DND-41 (cell line): ENCODE results near the gene VWF.

ENCODE experiments used
- ATAC-seq: fragments of 200-7000 bp; cut with Tn5 transposase; 3 replicates; pipeline ENCODE4 v1.9.1; 2021; ENCODE audit warnings: low read depth; ENCODE audit not compliant: insufficient read depth
- DNase-seq: peaks from one replicate; pipeline ENCODE4 v3.0.0-alpha.2; 2020
- H2AFZ ChIP-seq: 2 replicates; pipeline ENCODE4 v1.6.0; 2012; ENCODE audit warnings: low read depth, low read length
- H3K27ac ChIP-seq: 2 replicates; pipeline ENCODE4 v1.5.1; 2012; ENCODE audit warnings: low read length, inconsistent platforms
- H3K27me3 ChIP-seq: fragments of 200-600 bp; sonication (generic); 2 replicates; pipeline ENCODE4 v1.6.0; 2012; ENCODE audit warnings: low read length, mild to moderate bottlenecking, inconsistent platforms; ENCODE audit not compliant: insufficient read depth, poor library complexity
- H3K36me3 ChIP-seq: 2 replicates; pipeline ENCODE4 v1.5.1; 2012; ENCODE audit warnings: low read length, inconsistent platforms; ENCODE audit not compliant: insufficient read depth
- H3K4me1 ChIP-seq: 2 replicates; pipeline ENCODE4 v1.5.1; 2012; ENCODE audit warnings: mild to moderate bottlenecking, low read length; ENCODE audit not compliant: insufficient read depth
- H3K4me2 ChIP-seq: 2 replicates; pipeline ENCODE4 v1.6.0; 2012; ENCODE audit warnings: mild to moderate bottlenecking, moderate library complexity, low read length, inconsistent platforms; ENCODE audit not compliant: insufficient read depth
- H3K4me3 ChIP-seq, 2 experiments: fragments of 200-600 bp in 1 of 2; shearing (Covaris generic) in 1 of 2; 2 replicates each; pipeline ENCODE4 v1.5.1; 2012 to 2016; ENCODE audit warnings: inconsistent platforms in 2 of 2, low read length in 2 of 2, mild to moderate bottlenecking in 2 of 2, low read depth in 1 of 2, moderate library complexity in 1 of 2
- H3K79me2 ChIP-seq: 2 replicates; pipeline ENCODE4 v1.6.0; 2012; ENCODE audit warnings: low read length, inconsistent platforms; ENCODE audit not compliant: insufficient read depth
- H3K9ac ChIP-seq: 2 replicates; pipeline ENCODE4 v1.6.0; 2012; ENCODE audit warnings: low read depth, mild to moderate bottlenecking, inconsistent platforms, low read length, moderate library complexity
- H3K9me3 ChIP-seq: 2 replicates; pipeline ENCODE4 v1.5.1; 2012; ENCODE audit warnings: low read length, moderate library complexity, mild to moderate bottlenecking, inconsistent platforms; ENCODE audit not compliant: insufficient read depth, severe bottlenecking
- H4K20me1 ChIP-seq: 2 replicates; pipeline ENCODE4 v1.6.0; 2012; ENCODE audit warnings: low read length; ENCODE audit not compliant: insufficient read depth
- EZH2 ChIP-seq: IDR thresholded peaks from 3 replicates; pipeline ENCODE4 v1.6.1; 2012; ENCODE audit warnings: borderline replicate concordance, low read depth, mild to moderate bottlenecking, moderate library complexity, low read length, inconsistent platforms; ENCODE audit not compliant: severe bottlenecking
- TF ChIP-seq, protein P1 (sequence below): IDR thresholded peaks from 2 replicates; pipeline ENCODE4 v1.5.1; 2012; ENCODE audit warnings: borderline replicate concordance, low read length, moderate library complexity, mild to moderate bottlenecking; ENCODE audit not compliant: poor library complexity, severe bottlenecking; ENCODE audit errors: extremely low read depth

The VWF gene

DNA sequence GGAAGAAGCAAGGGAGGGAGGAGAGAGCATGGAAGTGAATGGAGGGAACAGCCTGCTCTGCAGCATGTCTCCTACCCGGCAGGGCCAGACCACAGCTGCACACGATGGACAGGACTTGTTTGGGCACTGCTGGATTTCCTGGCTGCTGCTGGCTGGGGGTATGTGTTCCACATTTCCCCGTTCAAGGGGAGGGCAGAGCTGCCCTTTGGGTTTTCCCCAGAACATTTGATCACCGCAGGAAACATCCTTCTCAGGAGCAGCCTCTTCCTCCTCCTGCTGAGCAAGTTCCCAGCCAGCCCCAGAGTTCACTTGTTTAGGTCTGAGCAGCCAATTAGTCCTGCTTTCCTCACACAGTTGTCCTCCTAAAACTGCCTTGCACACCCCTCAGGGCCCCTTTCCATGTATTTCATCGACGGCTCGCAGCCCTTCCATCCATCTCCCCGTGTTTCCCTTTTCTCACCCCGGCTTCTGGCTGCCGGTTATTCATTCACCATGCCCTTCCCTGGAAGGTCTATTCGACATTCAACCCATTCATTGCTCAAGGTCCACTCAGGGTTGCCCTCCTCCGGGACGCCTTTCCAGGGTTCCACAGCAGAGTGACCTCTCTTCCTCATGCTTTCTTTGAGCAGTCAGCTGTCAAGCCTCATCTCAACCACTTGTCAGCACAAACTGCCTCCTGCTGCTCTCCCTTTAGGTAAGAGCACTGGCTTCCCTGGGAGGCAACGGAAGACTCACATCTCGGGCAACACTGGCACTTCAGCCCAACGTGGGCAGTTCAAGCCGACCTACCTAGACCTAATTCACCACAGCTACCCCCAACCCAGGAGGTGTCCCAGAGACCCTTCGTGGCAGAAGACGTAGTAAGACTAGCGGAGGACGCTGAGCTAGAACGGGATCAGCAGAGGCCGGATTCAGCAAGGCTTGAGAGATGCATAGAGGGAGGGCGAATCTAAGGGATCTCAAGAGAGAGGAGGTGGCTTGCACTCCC is 159.3 kb downstream of the VWF start:
- no peaks in the 10 kb centered on the region for H3K9me3 ChIP-seq
- no peak overlapping the region for H2AFZ ChIP-seq
- no peak overlapping the region for H3K4me3 ChIP-seq
- peaks cover 7% of the 10 kb centered on the region for H4K20me1 ChIP-seq
- H3K79me2 ChIP-seq, result no peaks in the 10 kb centered on the region
- TF ChIP-seq EZH2, result no peak
- TF ChIP-seq, protein P1, sequence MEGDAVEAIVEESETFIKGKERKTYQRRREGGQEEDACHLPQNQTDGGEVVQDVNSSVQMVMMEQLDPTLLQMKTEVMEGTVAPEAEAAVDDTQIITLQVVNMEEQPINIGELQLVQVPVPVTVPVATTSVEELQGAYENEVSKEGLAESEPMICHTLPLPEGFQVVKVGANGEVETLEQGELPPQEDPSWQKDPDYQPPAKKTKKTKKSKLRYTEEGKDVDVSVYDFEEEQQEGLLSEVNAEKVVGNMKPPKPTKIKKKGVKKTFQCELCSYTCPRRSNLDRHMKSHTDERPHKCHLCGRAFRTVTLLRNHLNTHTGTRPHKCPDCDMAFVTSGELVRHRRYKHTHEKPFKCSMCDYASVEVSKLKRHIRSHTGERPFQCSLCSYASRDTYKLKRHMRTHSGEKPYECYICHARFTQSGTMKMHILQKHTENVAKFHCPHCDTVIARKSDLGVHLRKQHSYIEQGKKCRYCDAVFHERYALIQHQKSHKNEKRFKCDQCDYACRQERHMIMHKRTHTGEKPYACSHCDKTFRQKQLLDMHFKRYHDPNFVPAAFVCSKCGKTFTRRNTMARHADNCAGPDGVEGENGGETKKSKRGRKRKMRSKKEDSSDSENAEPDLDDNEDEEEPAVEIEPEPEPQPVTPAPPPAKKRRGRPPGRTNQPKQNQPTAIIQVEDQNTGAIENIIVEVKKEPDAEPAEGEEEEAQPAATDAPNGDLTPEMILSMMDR, result no peak
- ATAC-seq, result peak; percentile 31; the same call in 1 of the 3 replicates
- H3K27me3 ChIP-seq, result peaks cover 21% of the 10 kb centered on the region
- no peak for DNase-seq
- no peak overlapping the region for H3K9ac ChIP-seq
- H3K27ac ChIP-seq, result no peak overlapping the region
- H3K36me3 ChIP-seq, result no peaks in the 10 kb centered on the region
- no peaks in the 10 kb centered on the region for H3K4me1 ChIP-seq
- no peak overlapping the region for H3K4me2 ChIP-seq

DNA sequence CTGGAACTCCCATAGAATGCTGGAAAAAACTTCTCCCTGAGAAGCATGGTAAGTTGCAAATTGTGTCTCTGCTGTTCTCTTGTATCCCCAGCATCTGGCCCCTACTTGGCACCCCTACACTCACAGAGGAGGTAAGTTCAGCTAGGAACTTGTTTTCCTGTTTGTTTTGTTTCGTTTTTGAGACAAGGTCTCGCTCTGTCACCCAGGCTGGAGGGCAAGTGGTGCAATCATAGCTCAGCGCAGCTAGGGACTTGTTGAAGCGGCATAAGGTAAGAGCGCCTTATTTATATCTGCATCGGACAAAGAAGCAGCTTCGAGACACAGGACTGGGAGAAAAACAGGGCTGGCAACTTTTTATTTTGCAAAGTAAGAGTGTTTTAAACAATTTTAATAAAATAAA is 161.0 kb downstream of the VWF start:
- H3K27ac ChIP-seq, result no peak overlapping the region
- H3K36me3 ChIP-seq, result no peaks in the 10 kb centered on the region
- no peak overlapping the region for H2AFZ ChIP-seq
- peaks cover 14% of the 10 kb centered on the region for H3K27me3 ChIP-seq
- no peak for TF ChIP-seq EZH2
- TF ChIP-seq, protein P1, result no peak
- DNase-seq (no peak), ATAC-seq (no peak)
- peaks cover 7% of the 10 kb centered on the region for H4K20me1 ChIP-seq
- no peaks in the 10 kb centered on the region for H3K79me2 ChIP-seq
- no peak overlapping the region for H3K9ac ChIP-seq
- no peak overlapping the region for H3K4me3 ChIP-seq
- no peaks in the 10 kb centered on the region for H3K9me3 ChIP-seq
- no peaks in the 10 kb centered on the region for H3K4me1 ChIP-seq
- no peak overlapping the region for H3K4me2 ChIP-seq

DNA sequence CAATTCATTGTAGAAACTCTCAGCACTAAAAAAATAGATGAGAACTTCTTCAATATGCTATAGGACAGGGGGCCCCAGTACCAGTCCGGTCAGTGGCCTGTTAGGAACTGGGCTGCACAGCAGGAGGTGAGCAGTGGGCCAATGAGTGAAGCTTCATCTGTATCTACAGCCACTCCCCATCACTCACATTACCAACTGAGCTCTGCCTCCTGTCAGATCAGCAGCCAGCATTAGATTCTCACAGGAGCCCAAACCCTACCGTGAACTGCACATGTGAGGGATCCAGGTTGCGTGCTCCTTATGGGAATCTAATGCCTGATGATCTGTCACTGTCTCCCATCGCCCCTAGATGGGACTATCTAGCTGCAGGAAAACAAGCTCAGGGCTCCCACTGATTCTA is 163.7 kb downstream of the VWF start:
- Histone ChIP-seq H3K9me3 (no peaks in the 10 kb centered on the region), H3K27me3 (peaks cover 18% of the 10 kb centered on the region), H2AFZ (no peak overlapping the region), H3K4me3 (no peak overlapping the region), H3K4me1 (no peaks in the 10 kb centered on the region), H3K79me2 (no peaks in the 10 kb centered on the region), H4K20me1 (peaks cover 7% of the 10 kb centered on the region), H3K36me3 (no peaks in the 10 kb centered on the region), H3K27ac (no peak overlapping the region), H3K4me2 (no peak overlapping the region), H3K9ac (no peak overlapping the region)
- DNase-seq, result no peak
- TF ChIP-seq, protein P1, result no peak
- TF ChIP-seq EZH2, result no peak
- no peak for ATAC-seq
